NT2/D1 (cell line): ENCODE results near the gene FHIP1A.

Experiments
- SUZ12 ChIP-seq: IDR thresholded peaks from 2 replicates; pipeline ENCODE4 v1.6.1; 2011; ENCODE audit not compliant: insufficient read length, insufficient read depth; ENCODE audit errors: extremely low read depth
- YY1 ChIP-seq: IDR thresholded peaks from 2 replicates; pipeline ENCODE4 v1.6.1; 2011; ENCODE audit not compliant: insufficient read length, insufficient read depth

- no peak for TF ChIP-seq SUZ12
- TF ChIP-seq YY1: no peak
Measured at GRCh38 chr4:151436093-151436518, 27.1 kb downstream of the FHIP1A start.
